CD14-positive monocyte (primary cell): ENCODE results near the gene PTPN14. TPM values are rescaled to one million over a fixed set of nuclear protein-coding genes. Genes with fewer than 3 reads are reported as not detected.

Source experiments
- DNase-seq, 3 donors: peaks; one replicate each; pipeline ENCODE4 v3.0.0-alpha.2; 2011 to 2022
- H2AFZ ChIP-seq: 2 replicates; pipeline ENCODE4 v1.6.0; 2012; ENCODE audit warnings: mild to moderate bottlenecking, low read depth, low read length, inconsistent platforms; ENCODE audit not compliant: insufficient read depth, poor library complexity, severe bottlenecking
- H3K27ac ChIP-seq, 2 donors: 1 replicate in 1 of 2; 2 replicates in 1 of 2; pipeline ENCODE4 v1.5.1; 2012 to 2013; ENCODE audit warnings: low read length in 2 of 2, control low read depth in 1 of 2, inconsistent platforms in 1 of 2, low read depth in 1 of 2, mild to moderate bottlenecking in 1 of 2
- H3K27me3 ChIP-seq, 2 donors: one replicate each; pipeline versions ENCODE4 v1.6.0 to v1.6.1; 2011 to 2013; ENCODE audit warnings: low read length in 2 of 2; ENCODE audit not compliant: control insufficient read depth in 2 of 2, insufficient read depth in 2 of 2
- H3K36me3 ChIP-seq, 2 donors: replicated peaks in 1 of 2; 1 replicate in 1 of 2; 2 replicates in 1 of 2; pipeline versions ENCODE4 v1.5.1 to v1.6.1; 2012 to 2013; ENCODE audit warnings: low read length in 2 of 2, control low read depth in 1 of 2, inconsistent platforms in 1 of 2, mild to moderate bottlenecking in 1 of 2; ENCODE audit not compliant: insufficient read depth in 2 of 2, control insufficient read depth in 1 of 2
- H3K4me1 ChIP-seq, 2 donors: 1 replicate in 1 of 2; 2 replicates in 1 of 2; pipeline versions ENCODE4 v1.5.1 to v1.6.1; 2012 to 2013; ENCODE audit warnings: low read length in 2 of 2, control low read depth in 1 of 2, inconsistent platforms in 1 of 2, mild to moderate bottlenecking in 1 of 2, moderate library complexity in 1 of 2; ENCODE audit not compliant: insufficient read depth in 2 of 2, control insufficient read depth in 1 of 2
- H3K4me2 ChIP-seq: replicated peaks from 2 replicates; pipeline ENCODE3; 2012; ENCODE audit warnings: low read length, moderate library complexity, mild to moderate bottlenecking; ENCODE audit not compliant: poor library complexity, severe bottlenecking; ENCODE audit errors: extremely low read depth
- H3K4me3 ChIP-seq, 3 experiments: fragments of 200-600 bp in 1 of 3; sonication (generic) in 1 of 3; replicated peaks in 1 of 3; 1 replicate in 2 of 3; 2 replicates in 1 of 3; pipeline ENCODE4 v1.5.1; 2011 to 2013; ENCODE audit warnings: low read length in 3 of 3, mild to moderate bottlenecking in 3 of 3, control low read depth in 2 of 3, low read depth in 2 of 3, inconsistent platforms in 1 of 3, moderate library complexity in 1 of 3
- H3K79me2 ChIP-seq: 2 replicates; pipeline ENCODE4 v1.6.0; 2012; ENCODE audit warnings: mild to moderate bottlenecking, control low read depth, inconsistent platforms, low read length, moderate library complexity; ENCODE audit not compliant: insufficient read depth
- H3K9ac ChIP-seq: 2 replicates; pipeline ENCODE4 v1.6.0; 2017; ENCODE audit warnings: low read length, mild to moderate bottlenecking; ENCODE audit not compliant: insufficient read depth, poor library complexity, severe bottlenecking
- H3K9me3 ChIP-seq, 2 donors: replicated peaks in 1 of 2; 1 replicate in 1 of 2; 2 replicates in 1 of 2; pipeline versions ENCODE4 v1.5.1 to v1.6.1; 2012 to 2013; ENCODE audit warnings: low read length in 2 of 2, control low read depth in 1 of 2; ENCODE audit not compliant: control insufficient read depth in 1 of 2, insufficient read depth in 1 of 2
- H4K20me1 ChIP-seq: 2 replicates; pipeline ENCODE4 v1.6.0; 2012; ENCODE audit warnings: mild to moderate bottlenecking, low read length, control low read depth, moderate library complexity; ENCODE audit not compliant: insufficient read depth
- H3K27ac Mint-ChIP-seq, 7 donors: one replicate each; pipeline ENCODE4 v1.8.0; 2020; ENCODE audit warnings: mild to moderate bottlenecking in 7 of 7, mixed read lengths in 7 of 7, moderate library complexity in 6 of 7, inconsistent platforms in 2 of 7
- H3K27me3 Mint-ChIP-seq, 3 donors: one replicate each; pipeline ENCODE4 v1.8.0; 2021 to 2022; ENCODE audit warnings: low read depth in 3 of 3, mild to moderate bottlenecking in 3 of 3, mixed read lengths in 3 of 3, moderate library complexity in 3 of 3, inconsistent platforms in 1 of 3
- H3K36me3 Mint-ChIP-seq, 2 donors: one replicate each; pipeline ENCODE4 v1.8.0; 2020; ENCODE audit warnings: mixed read lengths in 2 of 2, inconsistent platforms in 1 of 2, mild to moderate bottlenecking in 1 of 2
- H3K4me1 Mint-ChIP-seq: one replicate; pipeline ENCODE4 v1.8.0; 2020; ENCODE audit warnings: mild to moderate bottlenecking, mixed read lengths
- H3K4me3 Mint-ChIP-seq, 2 donors: one replicate each; pipeline ENCODE4 v1.8.0; 2020; ENCODE audit warnings: mild to moderate bottlenecking in 2 of 2, mixed read lengths in 2 of 2, moderate library complexity in 1 of 2
- H3K9me3 Mint-ChIP-seq, 7 donors: one replicate each; pipeline ENCODE4 v1.8.0; 2020 to 2022; ENCODE audit warnings: mixed read lengths in 7 of 7, mild to moderate bottlenecking in 6 of 7, moderate library complexity in 6 of 7, inconsistent platforms in 2 of 7
- WGBS: methylation state at CpG from one replicate; pipeline ENCODE4 v1.1.5; 2013; ENCODE audit warnings: missing lambda C conversion rate; ENCODE audit not compliant: insufficient coverage; 5-methylcytosine and 5-hydroxymethylcytosine counted together
- intact Hi-C, 2 donors: fragments of 100-400 bp; cut with micrococcal nuclease; formaldehyde crosslinking; loops; one replicate each; pipeline versions ENCODE4 v1.15.0 to v1.15.1; 2023
- polyA plus RNA-seq, 3 donors: library from polyadenylated mRNA; depleted of rRNA in 1 of 3; unstranded in 2 of 3; stranded (reverse) in 1 of 3; fragments of 300-500 nt in 2 of 3; fragments of >200 nt in 1 of 3; fragmentation: Illumina TruSeq in 2 of 3; gene quantifications; 1 replicate in 2 of 3; 2 replicates in 1 of 3; pipeline ENCODE4 v1.2.3, GENCODE V29; 2012 to 2021
- TF ChIP-seq, protein P1 (sequence below): fragments of 200-600 bp; IDR thresholded peaks from one replicate; pipeline ENCODE4 v1.8.0; 2022; ENCODE audit warnings: antibody characterized with exemption, mild to moderate bottlenecking

The PTPN14 gene
- polyA plus RNA-seq, 3 donors, result 0.01 TPM; not detected in 1

DNA sequence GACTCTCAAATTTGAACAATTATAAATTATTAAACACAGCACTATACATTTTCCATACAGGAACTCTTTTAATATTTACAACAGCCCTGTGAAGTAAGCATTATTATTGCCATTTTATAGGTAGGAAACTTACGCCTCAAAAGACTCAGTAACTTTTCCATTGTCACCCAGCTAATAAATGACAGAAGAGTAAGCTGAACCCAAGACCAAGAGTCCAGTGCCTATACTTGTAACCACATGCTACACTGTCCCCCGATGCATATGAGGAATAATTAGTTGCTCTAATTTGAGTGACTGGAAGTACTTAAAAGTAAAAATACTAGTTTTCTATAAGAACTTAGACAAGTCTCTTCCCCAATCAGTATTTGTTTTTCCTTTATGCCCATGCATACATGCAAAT, 88.5 kb downstream of the PTPN14 start:
- TF ChIP-seq, protein P1, sequence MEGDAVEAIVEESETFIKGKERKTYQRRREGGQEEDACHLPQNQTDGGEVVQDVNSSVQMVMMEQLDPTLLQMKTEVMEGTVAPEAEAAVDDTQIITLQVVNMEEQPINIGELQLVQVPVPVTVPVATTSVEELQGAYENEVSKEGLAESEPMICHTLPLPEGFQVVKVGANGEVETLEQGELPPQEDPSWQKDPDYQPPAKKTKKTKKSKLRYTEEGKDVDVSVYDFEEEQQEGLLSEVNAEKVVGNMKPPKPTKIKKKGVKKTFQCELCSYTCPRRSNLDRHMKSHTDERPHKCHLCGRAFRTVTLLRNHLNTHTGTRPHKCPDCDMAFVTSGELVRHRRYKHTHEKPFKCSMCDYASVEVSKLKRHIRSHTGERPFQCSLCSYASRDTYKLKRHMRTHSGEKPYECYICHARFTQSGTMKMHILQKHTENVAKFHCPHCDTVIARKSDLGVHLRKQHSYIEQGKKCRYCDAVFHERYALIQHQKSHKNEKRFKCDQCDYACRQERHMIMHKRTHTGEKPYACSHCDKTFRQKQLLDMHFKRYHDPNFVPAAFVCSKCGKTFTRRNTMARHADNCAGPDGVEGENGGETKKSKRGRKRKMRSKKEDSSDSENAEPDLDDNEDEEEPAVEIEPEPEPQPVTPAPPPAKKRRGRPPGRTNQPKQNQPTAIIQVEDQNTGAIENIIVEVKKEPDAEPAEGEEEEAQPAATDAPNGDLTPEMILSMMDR, result no peak
- Histone ChIP-seq H3K27ac (no peak overlapping the region), H2AFZ (no peak overlapping the region), H3K4me3 (no peak overlapping the region), H4K20me1 (no peaks in the 10 kb centered on the region), H3K27me3 (no peaks in the 10 kb centered on the region), H3K79me2 (no peaks in the 10 kb centered on the region), H3K4me1 (no peaks in the 10 kb centered on the region), H3K9me3 (no peaks in the 10 kb centered on the region), H3K4me2 (no peak overlapping the region), H3K9ac (no peak overlapping the region), H3K36me3 (no peaks in the 10 kb centered on the region)
- H3K36me3 Mint-ChIP-seq, result no peaks in the 10 kb centered on the region
- intact Hi-C loops, result no loop called here
- WGBS, result no CpG with 5 or more reads among the region's 2 CpGs
- H3K9me3 Mint-ChIP-seq, result peaks cover 0 to 2% (median 0%) of the 10 kb centered on the region in 7 donors
- peaks cover 0 to 7% (median 2%) of the 10 kb centered on the region in 3 donors for H3K27me3 Mint-ChIP-seq
- no peak overlapping the region for H3K27ac Mint-ChIP-seq
- DNase-seq, result no peak
- no peaks in the 10 kb centered on the region for H3K4me1 Mint-ChIP-seq
- H3K4me3 Mint-ChIP-seq, result no peak overlapping the region

DNA sequence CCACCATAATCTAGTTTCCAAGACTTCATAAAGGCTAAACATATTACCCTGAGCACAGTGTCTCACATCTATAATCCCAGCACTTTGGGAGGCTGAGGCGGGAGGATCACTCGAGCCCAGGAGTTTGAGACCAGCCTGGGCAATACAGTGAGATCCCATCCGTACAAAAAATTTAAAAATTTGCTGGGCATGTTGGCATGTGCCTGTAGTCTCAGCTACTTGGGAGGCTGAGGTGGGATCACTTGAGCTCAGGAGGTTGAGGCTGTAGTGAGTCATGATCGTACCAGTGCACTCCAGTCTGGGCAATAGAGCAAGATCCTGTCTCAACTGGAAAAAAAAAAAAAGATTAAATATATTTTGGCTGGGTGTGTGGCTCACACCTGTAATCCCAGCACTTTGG, 90.1 kb downstream of the PTPN14 start:
- Histone ChIP-seq H3K4me2 (no peak overlapping the region), H3K9ac (no peak overlapping the region), H3K9me3 (no peaks in the 10 kb centered on the region), H3K36me3 (no peaks in the 10 kb centered on the region), H3K27me3 (no peaks in the 10 kb centered on the region), H3K4me1 (no peaks in the 10 kb centered on the region), H4K20me1 (no peaks in the 10 kb centered on the region), H3K79me2 (no peaks in the 10 kb centered on the region), H3K27ac (no peak overlapping the region), H3K4me3 (no peak overlapping the region), H2AFZ (no peak overlapping the region)
- no peak for DNase-seq
- Mint-ChIP-seq H3K27me3 (peaks cover 0 to 5% (median 2%) of the 10 kb centered on the region in 3 donors), H3K4me1 (no peaks in the 10 kb centered on the region), H3K36me3 (no peaks in the 10 kb centered on the region), H3K9me3 (peaks cover 0 to 2% (median 0%) of the 10 kb centered on the region in 7 donors), H3K4me3 (no peak overlapping the region), H3K27ac (no peak overlapping the region)
- TF ChIP-seq, protein P1, result no peak
- WGBS, result 87% methylated on average over 3 of the region's 4 CpGs
- intact Hi-C loops, result no loop called here
